Common myeloid progenitor, CD34-positive (primary cell): Measurements from ENCODE around the gene DCTN5.
"Not testable (repeated sequence)": the region's sequence is repeated elsewhere in the genome, so short reads cannot be mapped to it uniquely, and the experiment has no call there.

ENCODE experiments used
- CTCF ChIA-PET: fragments of 350-600 bp; sonication (Branson Sonifier 250); formaldehyde crosslinking; loops from one replicate; lab custom pipeline; 2021; ENCODE audit warnings: antibody characterized with exemption; lab: Charles Lee
- POLR2A ChIA-PET: fragments of 350-600 bp; sonication (Branson Sonifier 250); formaldehyde crosslinking; loops from one replicate; lab custom pipeline; 2021; ENCODE audit warnings: antibody characterized with exemption; lab: Charles Lee
- DNase-seq, 3 donors: peaks; one replicate each; pipeline versions ENCODE4 v3.0.0 to v3.0.0-alpha.2; 2013
- H3K27ac ChIP-seq, 2 experiments: 1 replicate in 1 of 2; 2 replicates in 1 of 2; pipeline ENCODE4 v1.7.0; 2013; ENCODE audit warnings: inconsistent platforms in 2 of 2, low read length in 2 of 2, mild to moderate bottlenecking in 2 of 2, low read depth in 1 of 2, moderate library complexity in 1 of 2; ENCODE audit not compliant: severe bottlenecking in 2 of 2, insufficient read depth in 1 of 2, poor library complexity in 1 of 2
- H3K27me3 ChIP-seq, 5 experiments: replicated peaks in 2 of 5; 1 replicate in 3 of 5; 2 replicates in 2 of 5; pipeline versions ENCODE4 v1.6.1 to v1.7.0; 2013; ENCODE audit warnings: low read length in 4 of 5, mild to moderate bottlenecking in 2 of 5, moderate library complexity in 2 of 5, inconsistent platforms in 1 of 5; ENCODE audit not compliant: insufficient read depth in 5 of 5, control insufficient read depth in 4 of 5
- H3K36me3 ChIP-seq, 4 experiments: 1 replicate in 2 of 4; 2 replicates in 2 of 4; pipeline versions ENCODE4 v1.6.1 to v1.7.0; 2013; ENCODE audit warnings: low read length in 3 of 4, control low read depth in 1 of 4, mild to moderate bottlenecking in 1 of 4; ENCODE audit not compliant: control insufficient read depth in 4 of 4, insufficient read depth in 4 of 4
- H3K4me1 ChIP-seq, 4 experiments: 1 replicate in 3 of 4; 2 replicates in 1 of 4; pipeline versions ENCODE4 v1.6.1 to v1.7.1; 2013; ENCODE audit warnings: low read length in 3 of 4, mild to moderate bottlenecking in 3 of 4, control low read depth in 1 of 4, inconsistent platforms in 1 of 4, moderate library complexity in 1 of 4; ENCODE audit not compliant: control insufficient read depth in 4 of 4, insufficient read depth in 4 of 4; ENCODE audit errors: control extremely low read depth in 1 of 4
- H3K4me3 ChIP-seq, 7 experiments: 1 replicate in 4 of 7; 2 replicates in 3 of 7; pipeline versions ENCODE4 v1.5.1 to v1.7.0; 2013; ENCODE audit warnings: mild to moderate bottlenecking in 7 of 7, low read length in 6 of 7, moderate library complexity in 6 of 7, inconsistent platforms in 2 of 7, low read depth in 2 of 7, control low read depth in 1 of 7; ENCODE audit not compliant: insufficient read depth in 4 of 7, control insufficient read depth in 1 of 7; ENCODE audit errors: extremely low read depth in 1 of 7
- H3K9me3 ChIP-seq, 5 experiments: 1 replicate in 4 of 5; 2 replicates in 1 of 5; pipeline versions ENCODE4 v1.6.1 to v1.7.1; 2013; ENCODE audit warnings: low read length in 4 of 5, mild to moderate bottlenecking in 2 of 5, inconsistent platforms in 1 of 5, low read depth in 1 of 5, moderate library complexity in 1 of 5; ENCODE audit not compliant: control insufficient read depth in 4 of 5, insufficient read depth in 2 of 5; ENCODE audit errors: control extremely low read depth in 1 of 5
- WGBS: methylation state at CpG from one replicate; pipeline ENCODE4 v1.1.5; 2013; ENCODE audit not compliant: insufficient coverage; 5-methylcytosine and 5-hydroxymethylcytosine counted together

The DCTN5 gene

DNA sequence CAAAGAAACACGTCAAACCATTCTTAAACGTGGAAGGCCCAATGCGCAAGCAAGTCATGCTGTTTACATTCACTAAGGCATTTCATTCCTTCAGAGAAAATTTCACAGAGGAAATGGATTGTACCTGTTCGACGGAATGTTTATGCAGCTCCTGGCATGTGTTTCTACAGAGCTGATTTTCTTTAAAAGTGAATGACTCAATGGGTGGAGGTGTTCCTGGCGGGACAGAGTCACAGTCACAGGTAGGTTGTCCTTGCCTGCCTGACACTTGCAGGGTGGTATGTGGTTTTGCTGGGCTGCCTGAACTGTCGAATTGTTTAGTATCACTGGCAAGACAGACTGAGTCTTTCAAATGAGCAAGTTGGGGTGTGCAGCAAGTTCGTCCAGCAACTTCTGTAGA is 11.8 kb upstream of the DCTN5 start:
- no peak for DNase-seq
- Histone ChIP-seq H3K36me3 (peaks cover 8 to 61% (median 33%) of the 10 kb centered on the region in 4 experiments), H3K4me1 (no peaks in the 10 kb centered on the region), H3K9me3 (no peaks in the 10 kb centered on the region), H3K4me3 (no peak overlapping the region), H3K27me3 (no peaks in the 10 kb centered on the region), H3K27ac (peak overlapping the region in 1 of 2 experiments; percentile 18)
- POLR2A ChIA-PET, result no interaction called here
- 100% methylated on average over 7 of the region's 8 CpGs for WGBS
- CTCF ChIA-PET, result no interaction called here

DNA sequence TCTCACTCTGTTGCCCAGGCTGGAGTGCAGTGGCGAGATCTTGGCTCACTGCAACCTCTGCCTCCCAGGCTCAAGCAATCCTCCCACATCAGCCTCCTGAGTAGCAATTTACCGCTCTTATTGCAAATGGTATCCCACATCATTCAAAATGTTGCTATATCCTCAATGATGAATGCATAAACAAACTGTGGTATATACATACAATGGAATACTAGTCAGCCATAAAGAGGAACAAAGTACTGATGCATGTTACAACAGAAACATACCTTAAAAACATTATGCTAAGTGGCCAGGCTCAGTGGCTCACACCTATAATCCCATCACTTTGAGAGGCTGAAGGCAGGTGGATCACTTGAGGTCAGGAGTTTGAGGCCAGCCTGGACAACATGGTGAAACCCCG is 9.4 kb upstream of the DCTN5 start:
- H3K4me1 ChIP-seq, H3K9me3 ChIP-seq, H3K27ac ChIP-seq, H3K4me3 ChIP-seq, POLR2A ChIA-PET, H3K27me3 ChIP-seq, CTCF ChIA-PET, DNase-seq: not testable (repeated sequence)
- peaks cover 11 to 64% (median 37%) of the 10 kb centered on the region in 4 experiments for H3K36me3 ChIP-seq
- 90% methylated on average over 1 of the region's 3 CpGs for WGBS

DNA sequence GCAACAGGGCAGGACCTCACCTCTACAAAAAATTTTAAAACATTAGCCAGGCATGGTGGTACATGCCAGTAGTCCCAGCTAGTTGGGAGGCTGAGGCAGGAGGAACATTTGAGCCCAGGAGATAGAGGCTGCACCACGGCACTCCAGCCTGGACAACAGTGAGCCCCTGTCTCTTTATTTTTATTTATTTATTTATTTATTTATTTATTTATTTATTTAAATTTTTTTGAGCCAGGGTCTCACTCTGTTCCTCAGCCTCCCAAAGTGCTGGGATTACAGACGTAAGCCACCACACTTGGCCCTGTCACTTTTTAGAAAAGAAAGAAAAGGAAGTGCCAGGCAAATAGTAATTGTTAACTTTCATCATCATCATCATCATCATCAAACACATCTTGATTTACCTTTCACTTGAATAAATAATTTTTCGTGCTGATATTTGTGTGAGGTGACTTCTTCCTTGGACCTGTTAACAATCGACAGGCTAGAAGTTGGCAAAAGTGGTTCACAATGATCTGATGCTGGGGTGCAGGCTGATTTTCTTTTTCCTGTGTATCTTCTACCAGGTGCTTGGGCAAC is 6.7 kb upstream of the DCTN5 start:
- Histone ChIP-seq H3K36me3 (peaks cover 7 to 59% (median 31%) of the 10 kb centered on the region in 4 experiments), H3K9me3 (no peaks in the 10 kb centered on the region), H3K27me3 (no peaks in the 10 kb centered on the region), H3K27ac (no peak overlapping the region), H3K4me3 (no peak overlapping the region), H3K4me1 (peaks cover 0 to under 1% (median 0%) of the 10 kb centered on the region in 4 experiments)
- ChIA-PET CTCF (interaction anchor here (1.8 kb wide), 1 partner anchor 37 kb away, joined by 5 read pairs; no protein-coding TSS in a partner anchor), POLR2A (no interaction called here)
- DNase-seq, result no peak
- WGBS, result 93% methylated on average over 3 of the region's 4 CpGs

GRCh38 chr16:23635958-23636357 is 5.3 kb upstream of the DCTN5 start:
- H3K27me3 ChIP-seq, result no peaks in the 10 kb centered on the region
- H3K36me3 ChIP-seq, result peaks cover 5 to 51% (median 26%) of the 10 kb centered on the region in 4 experiments
- H3K27ac ChIP-seq, result no peak overlapping the region
- no peak overlapping the region for H3K4me3 ChIP-seq
- CTCF ChIA-PET, result no interaction called here
- POLR2A ChIA-PET, result no interaction called here
- peak in 1 of 3 donors; percentile 10 for DNase-seq
- H3K9me3 ChIP-seq, result no peaks in the 10 kb centered on the region
- H3K4me1 ChIP-seq, result peaks cover 2 to 14% (median 10%) of the 10 kb centered on the region in 4 experiments

DNA sequence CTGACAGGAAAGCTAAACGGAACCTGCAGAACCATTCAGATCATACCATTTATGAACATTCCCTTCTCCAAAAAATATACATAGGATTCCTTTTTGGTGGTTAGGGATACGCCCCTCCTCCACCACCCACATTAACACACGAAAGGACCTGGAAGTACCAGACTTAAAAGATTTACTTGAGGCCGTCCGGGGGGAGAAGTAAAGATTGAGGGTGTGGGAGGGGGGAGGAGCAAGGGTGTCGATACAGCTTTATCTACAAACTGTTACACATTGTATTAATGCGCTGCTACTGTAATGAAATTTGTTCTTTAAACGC is 693 bp upstream of the DCTN5 start:
- Histone ChIP-seq H3K27ac (peak overlapping the region; percentile 54 to 97), H3K27me3 (no peaks in the 10 kb centered on the region), H3K4me3 (peak overlapping the region; percentile 92 to 100 (median 98)), H3K4me1 (peaks cover 2 to 24% (median 19%) of the 10 kb centered on the region in 4 experiments), H3K9me3 (no peaks in the 10 kb centered on the region), H3K36me3 (peaks cover under 1 to 28% (median 12%) of the 10 kb centered on the region in 4 experiments)
- DNase-seq, result no peak
- CTCF ChIA-PET, result no interaction called here
- 0% methylated on average over 1 of the region's 8 CpGs for WGBS
- POLR2A ChIA-PET, result no interaction called here

- Histone ChIP-seq H3K27ac (peak overlapping the region; percentile 83 to 97), H3K36me3 (peaks cover 3 to 25% (median 14%) of the 10 kb centered on the region in 4 experiments), H3K4me1 (peaks cover 2 to 24% (median 19%) of the 10 kb centered on the region in 4 experiments), H3K4me3 (peak overlapping the region; percentile 92 to 100 (median 98)), H3K9me3 (no peaks in the 10 kb centered on the region), H3K27me3 (no peaks in the 10 kb centered on the region)
- CTCF ChIA-PET, result no interaction called here
- peak in 1 of 3 donors; percentile 2 for DNase-seq
- 85% methylated on average over 8 of the region's 14 CpGs for WGBS
- POLR2A ChIA-PET, result no interaction called here
These were observed 1.0 kb downstream of the DCTN5 start for GRCh38 chr16:23642246-23642774.

DNA sequence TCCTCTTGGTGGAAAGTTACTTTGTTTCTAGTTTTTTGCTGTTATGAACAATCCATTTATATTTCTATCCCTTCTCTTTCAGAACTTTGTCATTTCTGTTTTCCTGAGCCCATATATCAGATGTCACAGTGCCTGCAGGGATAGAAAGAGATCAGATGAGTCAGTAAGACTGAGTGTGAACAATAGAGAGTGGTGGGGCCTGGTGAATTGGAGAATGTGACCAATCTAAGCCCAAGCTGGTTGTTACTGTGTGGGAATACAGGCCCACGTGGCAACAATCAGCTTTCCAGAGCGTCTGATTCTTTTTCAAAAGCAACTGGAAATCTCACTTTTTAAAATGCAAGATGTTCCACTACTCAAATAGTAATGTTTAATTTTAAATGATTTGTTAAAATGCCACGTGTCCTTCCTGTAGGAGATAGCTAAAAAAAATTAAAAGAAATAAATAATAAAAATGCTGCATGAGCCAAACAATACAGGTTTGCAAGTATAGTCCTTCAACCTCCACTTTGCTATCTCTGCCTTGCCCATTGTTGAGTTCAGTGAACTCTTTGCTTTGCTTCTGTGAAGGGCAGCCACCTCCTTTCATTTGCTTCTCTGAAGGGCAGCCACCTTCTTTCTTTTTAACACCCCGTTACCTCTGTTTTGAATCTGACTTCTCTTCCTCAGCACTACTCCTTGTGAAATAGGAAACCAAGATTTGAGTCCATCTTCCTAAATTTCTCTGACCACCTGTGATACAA is 9.6 kb downstream of the DCTN5 start:
- 100% methylated on average over 1 of the region's 4 CpGs for WGBS
- Histone ChIP-seq H3K27ac (peak overlapping the region in 1 of 2 experiments; percentile 47), H3K36me3 (peaks cover 9 to 42% (median 22%) of the 10 kb centered on the region in 4 experiments), H3K9me3 (no peaks in the 10 kb centered on the region), H3K4me3 (no peak overlapping the region), H3K27me3 (no peaks in the 10 kb centered on the region), H3K4me1 (no peaks in the 10 kb centered on the region)
- CTCF ChIA-PET, result interaction anchor here (1.2 kb wide), 1 partner anchor 11 kb away, joined by 3 read pairs; no protein-coding TSS in a partner anchor
- POLR2A ChIA-PET, result interaction anchor here (1.1 kb wide), 1 partner anchor 28 kb away, joined by 4 read pairs; no protein-coding TSS in a partner anchor
- no peak for DNase-seq
